GM06990 (cell line): ENCODE measurements around the gene ANAPC7.

Experiments
- DNase-seq: peaks from one replicate; pipeline ENCODE4 v3.0.0-alpha.2; 2011; ENCODE audit not compliant: insufficient read length; ENCODE audit errors: extremely low read depth
- H3K27me3 ChIP-seq: replicated peaks from 2 replicates; pipeline ENCODE4 v1.6.0; 2011; ENCODE audit warnings: low read length; ENCODE audit not compliant: control insufficient read depth, insufficient read depth
- H3K36me3 ChIP-seq: 2 replicates; pipeline ENCODE4 v1.5.1; 2011; ENCODE audit warnings: low read length; ENCODE audit not compliant: control insufficient read depth, insufficient read depth
- H3K4me3 ChIP-seq: replicated peaks from 2 replicates; pipeline ENCODE4 v1.5.1; 2011; ENCODE audit warnings: low read depth, mild to moderate bottlenecking, control low read depth, low read length
- TF ChIP-seq, protein P1 (sequence below): IDR thresholded peaks from 2 replicates; pipeline ENCODE4 v1.5.1; 2011; ENCODE audit warnings: low read length, control low read depth, mild to moderate bottlenecking, inconsistent platforms; ENCODE audit not compliant: insufficient read depth, poor library complexity, severe bottlenecking

Gene ANAPC7, protein sequence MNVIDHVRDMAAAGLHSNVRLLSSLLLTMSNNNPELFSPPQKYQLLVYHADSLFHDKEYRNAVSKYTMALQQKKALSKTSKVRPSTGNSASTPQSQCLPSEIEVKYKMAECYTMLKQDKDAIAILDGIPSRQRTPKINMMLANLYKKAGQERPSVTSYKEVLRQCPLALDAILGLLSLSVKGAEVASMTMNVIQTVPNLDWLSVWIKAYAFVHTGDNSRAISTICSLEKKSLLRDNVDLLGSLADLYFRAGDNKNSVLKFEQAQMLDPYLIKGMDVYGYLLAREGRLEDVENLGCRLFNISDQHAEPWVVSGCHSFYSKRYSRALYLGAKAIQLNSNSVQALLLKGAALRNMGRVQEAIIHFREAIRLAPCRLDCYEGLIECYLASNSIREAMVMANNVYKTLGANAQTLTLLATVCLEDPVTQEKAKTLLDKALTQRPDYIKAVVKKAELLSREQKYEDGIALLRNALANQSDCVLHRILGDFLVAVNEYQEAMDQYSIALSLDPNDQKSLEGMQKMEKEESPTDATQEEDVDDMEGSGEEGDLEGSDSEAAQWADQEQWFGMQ

DNA sequence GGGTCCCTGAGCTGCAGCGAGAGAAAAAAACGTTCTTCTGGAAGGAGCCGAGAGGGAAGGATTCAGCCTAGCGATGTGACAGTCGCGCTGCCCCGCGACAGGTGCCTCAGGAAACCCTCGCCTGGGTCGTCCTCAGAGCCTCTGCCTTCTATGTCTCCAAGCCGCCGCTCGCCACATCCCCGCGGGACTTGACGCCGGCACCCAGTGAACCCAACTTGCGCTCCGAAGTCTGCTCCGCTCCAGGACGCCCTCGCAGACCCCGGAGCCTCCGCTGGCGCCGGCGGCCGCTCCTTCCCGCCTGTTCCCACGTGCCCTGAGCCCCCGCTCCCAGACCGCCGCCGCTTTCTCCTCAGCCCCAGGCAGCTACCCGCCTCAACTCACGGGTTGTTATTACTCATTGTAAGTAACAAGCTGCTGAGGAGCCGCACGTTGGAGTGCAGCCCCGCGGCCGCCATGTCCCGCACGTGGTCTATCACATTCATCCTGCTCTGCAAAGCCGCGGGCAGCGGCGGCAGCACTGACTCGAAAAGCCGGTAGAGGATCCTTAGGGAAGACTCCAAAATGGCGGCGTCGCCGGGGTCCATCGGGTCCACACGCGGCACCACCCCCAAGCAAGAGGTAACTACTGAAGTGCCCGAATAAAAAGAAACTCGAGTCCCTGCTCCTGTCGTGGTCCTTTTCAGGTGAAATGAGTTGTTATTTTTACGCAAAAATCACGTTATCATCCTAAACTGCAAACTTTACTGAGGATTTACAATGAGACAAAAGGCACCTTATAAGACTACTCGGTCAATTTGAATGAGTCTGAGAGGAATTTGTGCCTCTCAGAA is at the start of gene ANAPC7:
TSS of gene ANAPC7 (minus strand) at position 563 of the 830 bp plus-strand sequence. CDS start at position 482, 81 bp downstream.
- Histone ChIP-seq H3K4me3 (peak within 1 kb of the TSS; percentile 92), H3K36me3 (peaks cover 4% of the 10 kb centered on the region), H3K27me3 (no peaks in the 10 kb centered on the region)
- TF ChIP-seq, protein P1, sequence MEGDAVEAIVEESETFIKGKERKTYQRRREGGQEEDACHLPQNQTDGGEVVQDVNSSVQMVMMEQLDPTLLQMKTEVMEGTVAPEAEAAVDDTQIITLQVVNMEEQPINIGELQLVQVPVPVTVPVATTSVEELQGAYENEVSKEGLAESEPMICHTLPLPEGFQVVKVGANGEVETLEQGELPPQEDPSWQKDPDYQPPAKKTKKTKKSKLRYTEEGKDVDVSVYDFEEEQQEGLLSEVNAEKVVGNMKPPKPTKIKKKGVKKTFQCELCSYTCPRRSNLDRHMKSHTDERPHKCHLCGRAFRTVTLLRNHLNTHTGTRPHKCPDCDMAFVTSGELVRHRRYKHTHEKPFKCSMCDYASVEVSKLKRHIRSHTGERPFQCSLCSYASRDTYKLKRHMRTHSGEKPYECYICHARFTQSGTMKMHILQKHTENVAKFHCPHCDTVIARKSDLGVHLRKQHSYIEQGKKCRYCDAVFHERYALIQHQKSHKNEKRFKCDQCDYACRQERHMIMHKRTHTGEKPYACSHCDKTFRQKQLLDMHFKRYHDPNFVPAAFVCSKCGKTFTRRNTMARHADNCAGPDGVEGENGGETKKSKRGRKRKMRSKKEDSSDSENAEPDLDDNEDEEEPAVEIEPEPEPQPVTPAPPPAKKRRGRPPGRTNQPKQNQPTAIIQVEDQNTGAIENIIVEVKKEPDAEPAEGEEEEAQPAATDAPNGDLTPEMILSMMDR: no peak
- peak; percentile 89 for DNase-seq

DNA sequence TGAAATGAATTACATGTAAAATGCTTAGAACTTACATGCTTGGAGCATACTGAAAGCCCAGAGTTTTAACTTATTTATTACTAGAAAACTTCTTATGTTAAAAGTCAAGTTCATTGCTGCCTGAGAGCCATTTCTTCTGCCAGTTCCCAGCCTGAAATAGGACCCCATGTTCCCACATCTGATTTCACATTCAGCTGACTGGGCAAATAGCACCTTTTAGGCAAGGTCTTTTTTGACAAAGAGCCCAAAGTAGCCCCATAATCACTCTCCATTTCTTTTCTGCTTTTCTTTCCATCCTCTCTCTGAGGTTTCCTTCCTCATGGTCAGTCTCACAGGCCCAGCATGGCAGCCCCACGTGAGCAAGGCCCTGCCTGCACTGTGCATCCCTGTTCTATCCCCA is 47.8 kb upstream of the ANAPC7 start:
- Histone ChIP-seq H3K36me3 (no peaks in the 10 kb centered on the region; the same call in none of the 2 replicates), H3K4me3 (no peak overlapping the region), H3K27me3 (no peaks in the 10 kb centered on the region)
- DNase-seq: no peak
- TF ChIP-seq, protein P1: no peak

DNA sequence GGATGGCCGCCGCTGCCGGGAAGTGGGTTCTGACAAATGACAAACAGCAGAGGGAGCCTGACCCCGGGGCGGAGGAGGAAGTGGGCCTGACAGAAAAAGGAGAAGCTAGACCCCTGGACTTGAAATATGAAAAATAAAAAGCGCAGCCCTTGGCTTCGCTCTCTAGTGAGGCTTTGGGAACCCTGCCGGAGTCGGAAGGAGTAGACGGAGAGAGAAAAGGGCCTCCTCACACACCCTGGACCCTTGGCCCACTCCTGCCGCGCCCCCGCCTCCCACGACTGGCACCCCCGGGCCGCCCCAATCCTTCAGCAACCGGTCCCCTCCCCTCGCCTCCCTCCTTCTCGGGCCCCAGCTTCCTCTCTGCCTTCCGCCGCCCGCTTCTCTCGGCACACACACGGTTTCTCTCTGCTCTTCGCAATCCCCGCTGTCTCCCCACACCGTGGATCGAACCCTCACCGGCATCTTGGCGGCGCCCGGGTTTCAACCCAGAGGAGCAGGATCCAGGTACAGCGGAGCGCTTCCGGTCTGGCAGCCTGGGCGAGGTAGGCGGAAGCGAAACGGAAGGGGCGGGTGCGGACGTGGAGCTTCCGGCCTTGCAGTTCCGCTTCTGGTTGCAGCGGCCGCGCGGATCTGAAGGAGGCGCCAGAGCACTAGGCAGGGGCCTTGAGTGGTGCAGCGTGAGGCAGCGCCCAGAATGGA is 46.4 kb upstream of the ANAPC7 start, which contains the start of gene ARPC3:
TSS of gene ARPC3 (minus strand) at position 539 of the 699 bp plus-strand sequence. CDS start at position 462, 77 bp downstream.
- peak within 1 kb of the TSS; percentile 94 for H3K4me3 ChIP-seq
- TF ChIP-seq, protein P1: peak; percentile 98
- no peaks in the 10 kb centered on the region; the same call in none of the 2 replicates for H3K36me3 ChIP-seq
- H3K27me3 ChIP-seq: no peaks in the 10 kb centered on the region
- DNase-seq: peak; percentile 94

DNA sequence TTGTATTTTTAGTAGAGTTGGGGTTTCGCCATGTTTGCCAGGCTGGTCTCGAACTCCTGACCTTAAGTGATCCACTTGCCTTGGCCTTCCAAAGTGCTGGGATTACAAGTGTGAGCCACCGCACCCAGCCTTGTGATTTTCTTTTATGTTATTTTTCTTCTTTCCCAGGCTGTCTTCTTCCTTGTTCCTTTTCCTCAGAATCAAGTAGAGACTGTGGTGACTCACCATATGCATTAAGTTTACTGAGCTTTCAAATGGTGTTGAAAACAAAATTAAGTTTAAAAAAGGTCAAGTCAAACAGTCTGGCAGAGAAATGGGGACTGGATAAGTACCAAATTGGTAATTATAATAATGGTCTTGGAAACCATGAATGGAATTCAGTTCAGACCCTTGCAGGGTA is 40.9 kb upstream of the ANAPC7 start:
- peaks cover 14% of the 10 kb centered on the region for H3K36me3 ChIP-seq
- TF ChIP-seq, protein P1: no peak
- DNase-seq: no peak
- no peak overlapping the region for H3K4me3 ChIP-seq
- H3K27me3 ChIP-seq: no peaks in the 10 kb centered on the region

DNA sequence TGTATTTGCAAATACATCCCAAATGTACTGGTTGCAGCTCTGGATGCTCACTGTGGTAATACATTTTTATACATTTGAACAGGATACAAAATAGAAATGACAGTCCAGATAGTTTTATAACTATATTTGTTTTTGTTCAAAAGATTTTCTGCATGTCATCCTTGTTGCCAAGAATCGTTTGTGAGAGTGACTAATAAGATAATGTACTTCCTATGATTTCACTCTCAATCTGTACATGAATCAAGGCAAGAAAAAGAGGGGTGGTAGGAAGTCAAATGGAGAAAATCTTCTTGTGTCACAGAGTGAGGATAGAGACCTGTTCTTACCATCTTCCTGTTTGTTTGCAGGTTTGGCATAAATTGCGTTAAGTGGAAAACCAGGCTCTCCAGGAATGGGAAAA is 32.7 kb upstream of the ANAPC7 start:
- Histone ChIP-seq H3K27me3 (no peaks in the 10 kb centered on the region), H3K36me3 (peaks cover 8% of the 10 kb centered on the region), H3K4me3 (no peak overlapping the region)
- TF ChIP-seq, protein P1: no peak
- DNase-seq: no peak
